ENCODE measurements around the gene CDK10.
"Not testable (repeated sequence)": the region's sequence is repeated elsewhere in the genome, so short reads cannot be mapped to it uniquely, and the experiment has no call there.

The CDK10 gene

GRCh38 chr16:89697161-89697615 lies 10.7 kb downstream of the CDK10 start:
- H3K4me1 Mint-ChIP-seq (ENCODE audit: low read depth): peaks cover 7% of the 10 kb centered on the region
- peaks cover 2% of the 10 kb centered on the region for H3K36me3 Mint-ChIP-seq
- no peaks in the 10 kb centered on the region for H3K9me3 Mint-ChIP-seq (ENCODE audit: low read depth)
- no peaks in the 10 kb centered on the region for H3K27me3 Mint-ChIP-seq
- no peak overlapping the region for H3K4me3 Mint-ChIP-seq
- no peak overlapping the region for H3K27ac Mint-ChIP-seq

GRCh38 chr16:89697616-89698331 lies 11.3 kb downstream of the CDK10 start:
- H3K9me3 Mint-ChIP-seq (ENCODE audit: low read depth): no peaks in the 10 kb centered on the region
- no peak overlapping the region for H3K27ac Mint-ChIP-seq
- H3K4me3 Mint-ChIP-seq: no peak overlapping the region
- H3K27me3 Mint-ChIP-seq: no peaks in the 10 kb centered on the region
- peaks cover 2% of the 10 kb centered on the region for H3K36me3 Mint-ChIP-seq
- peaks cover 10% of the 10 kb centered on the region for H3K4me1 Mint-ChIP-seq (ENCODE audit: low read depth)

GRCh38 chr16:89698717-89699116 lies 12.2 kb downstream of the CDK10 start:
- not testable (repeated sequence) for H3K9me3 Mint-ChIP-seq (ENCODE audit: low read depth); H3K27ac Mint-ChIP-seq; H3K4me3 Mint-ChIP-seq; H3K36me3 Mint-ChIP-seq; H3K4me1 Mint-ChIP-seq (ENCODE audit: low read depth); H3K27me3 Mint-ChIP-seq

GRCh38 chr16:89699629-89700099 lies 13.2 kb downstream of the CDK10 start:
- H3K9me3 Mint-ChIP-seq (ENCODE audit: low read depth); H3K27ac Mint-ChIP-seq; H3K36me3 Mint-ChIP-seq; H3K27me3 Mint-ChIP-seq; H3K4me1 Mint-ChIP-seq (ENCODE audit: low read depth): not testable (repeated sequence)
- H3K4me3 Mint-ChIP-seq: peak overlapping the region; percentile 6

GRCh38 chr16:89700100-89700648 lies 13.7 kb downstream of the CDK10 start:
- Mint-ChIP-seq H3K4me1 (ENCODE audit: low read depth) (peaks cover 10% of the 10 kb centered on the region), H3K27me3 (no peaks in the 10 kb centered on the region), H3K27ac (peak overlapping the region; percentile 10), H3K4me3 (peak overlapping the region; percentile 73), H3K36me3 (peaks cover 2% of the 10 kb centered on the region), H3K9me3 (ENCODE audit: low read depth) (no peaks in the 10 kb centered on the region)

- peak overlapping the region; percentile 77 for H3K4me3 Mint-ChIP-seq
- H3K27ac Mint-ChIP-seq: peak overlapping the region; percentile 10
- peaks cover 11% of the 10 kb centered on the region for H3K4me1 Mint-ChIP-seq (ENCODE audit: low read depth)
- peaks cover 2% of the 10 kb centered on the region for H3K36me3 Mint-ChIP-seq
- H3K9me3 Mint-ChIP-seq (ENCODE audit: low read depth): no peaks in the 10 kb centered on the region
- H3K27me3 Mint-ChIP-seq: no peaks in the 10 kb centered on the region
These were observed 14.3 kb downstream of the CDK10 start for GRCh38 chr16:89700649-89701424.

- H3K27me3 Mint-ChIP-seq: no peaks in the 10 kb centered on the region
- H3K27ac Mint-ChIP-seq: peak within 1 kb of the TSS; percentile 41
- peaks cover 2% of the 10 kb centered on the region for H3K36me3 Mint-ChIP-seq
- H3K4me1 Mint-ChIP-seq (ENCODE audit: low read depth): peaks cover 14% of the 10 kb centered on the region
- H3K4me3 Mint-ChIP-seq: peak within 1 kb of the TSS; percentile 77
- H3K9me3 Mint-ChIP-seq (ENCODE audit: low read depth): no peaks in the 10 kb centered on the region
These were observed 15.2 kb downstream of the CDK10 start, which contains the start of gene SPATA2L for GRCh38 chr16:89701425-89702406. TSS of gene SPATA2L (minus strand) at chr16:89701705. CDS start at chr16:89701232, 473 bp downstream.

- H3K4me1 Mint-ChIP-seq (ENCODE audit: low read depth): peaks cover 12% of the 10 kb centered on the region
- H3K9me3 Mint-ChIP-seq (ENCODE audit: low read depth): no peaks in the 10 kb centered on the region
- no peaks in the 10 kb centered on the region for H3K27me3 Mint-ChIP-seq
- H3K27ac Mint-ChIP-seq: no peak overlapping the region
- H3K36me3 Mint-ChIP-seq: no peaks in the 10 kb centered on the region
- H3K4me3 Mint-ChIP-seq: no peak overlapping the region
These were observed 17.8 kb downstream of the CDK10 start for GRCh38 chr16:89704281-89704680.

- no peak overlapping the region for H3K27ac Mint-ChIP-seq
- H3K4me3 Mint-ChIP-seq: no peak overlapping the region
- H3K36me3 Mint-ChIP-seq: no peaks in the 10 kb centered on the region
- peaks cover 10% of the 10 kb centered on the region for H3K4me1 Mint-ChIP-seq (ENCODE audit: low read depth)
- no peaks in the 10 kb centered on the region for H3K27me3 Mint-ChIP-seq
- no peaks in the 10 kb centered on the region for H3K9me3 Mint-ChIP-seq (ENCODE audit: low read depth)
These were observed 18.5 kb downstream of the CDK10 start for GRCh38 chr16:89705006-89705405.

- peaks cover 9% of the 10 kb centered on the region for H3K4me1 Mint-ChIP-seq (ENCODE audit: low read depth)
- H3K27me3 Mint-ChIP-seq: no peaks in the 10 kb centered on the region
- H3K4me3 Mint-ChIP-seq: no peak overlapping the region
- no peaks in the 10 kb centered on the region for H3K36me3 Mint-ChIP-seq
- no peak overlapping the region for H3K27ac Mint-ChIP-seq
- no peaks in the 10 kb centered on the region for H3K9me3 Mint-ChIP-seq (ENCODE audit: low read depth)
These were observed 20.2 kb downstream of the CDK10 start for GRCh38 chr16:89706518-89707260.

- H3K4me3 Mint-ChIP-seq: no peak overlapping the region
- H3K4me1 Mint-ChIP-seq (ENCODE audit: low read depth): peaks cover 5% of the 10 kb centered on the region
- no peaks in the 10 kb centered on the region for H3K27me3 Mint-ChIP-seq
- no peak overlapping the region for H3K27ac Mint-ChIP-seq
- H3K9me3 Mint-ChIP-seq (ENCODE audit: low read depth): no peaks in the 10 kb centered on the region
- no peaks in the 10 kb centered on the region for H3K36me3 Mint-ChIP-seq
These were observed 21.2 kb downstream of the CDK10 start for GRCh38 chr16:89707695-89708094.

GRCh38 chr16:89708481-89708931 lies 22.0 kb downstream of the CDK10 start:
- H3K4me3 Mint-ChIP-seq: no peak overlapping the region
- no peak overlapping the region for H3K27ac Mint-ChIP-seq
- peaks cover 5% of the 10 kb centered on the region for H3K4me1 Mint-ChIP-seq (ENCODE audit: low read depth)
- no peaks in the 10 kb centered on the region for H3K9me3 Mint-ChIP-seq (ENCODE audit: low read depth)
- H3K36me3 Mint-ChIP-seq: no peaks in the 10 kb centered on the region
- H3K27me3 Mint-ChIP-seq: no peaks in the 10 kb centered on the region

- Mint-ChIP-seq H3K4me1 (ENCODE audit: low read depth) (peaks cover 5% of the 10 kb centered on the region), H3K9me3 (ENCODE audit: low read depth) (no peaks in the 10 kb centered on the region), H3K4me3 (no peak overlapping the region), H3K27me3 (no peaks in the 10 kb centered on the region), H3K27ac (no peak overlapping the region), H3K36me3 (no peaks in the 10 kb centered on the region)
These were observed 22.7 kb downstream of the CDK10 start for GRCh38 chr16:89709166-89709565.

All from activated naive CD8-positive, alpha-beta T cell (primary cell).